RWPE2 (cell line): ENCODE measurements around the gene FAM114A1.

ENCODE experiments used
- ATAC-seq: fragments of 200-7000 bp; cut with Tn5 transposase; 3 replicates; pipeline ENCODE4 v1.9.1; 2021; ENCODE audit warnings: low read depth
- DNase-seq: peaks from one replicate; pipeline ENCODE4 v3.0.0-alpha.2; 2020; ENCODE audit warnings: low spot score
- H3K27ac ChIP-seq: fragments of 450-650 bp; 2 replicates; pipeline ENCODE4 v1.5.1; 2017; ENCODE audit warnings: mild to moderate bottlenecking; ENCODE audit not compliant: poor library complexity, severe bottlenecking
- H3K27me3 ChIP-seq: fragments of 250-450 bp; sonication (Bioruptor Pico); 2 replicates; pipeline ENCODE4 v1.5.1; 2021; ENCODE audit warnings: mild to moderate bottlenecking, moderate library complexity; ENCODE audit not compliant: insufficient read depth, poor library complexity, severe bottlenecking
- H3K36me3 ChIP-seq: fragments of 250-450 bp; sonication (Bioruptor Pico); 2 replicates; pipeline ENCODE4 v1.5.1; 2020; ENCODE audit warnings: low read depth, mild to moderate bottlenecking, moderate library complexity
- H3K4me1 ChIP-seq: fragments of 250-450 bp; sonication (Bioruptor Pico); 2 replicates; pipeline ENCODE4 v1.5.1; 2021; ENCODE audit warnings: mild to moderate bottlenecking, moderate library complexity; ENCODE audit not compliant: insufficient read depth, poor library complexity, severe bottlenecking
- H3K4me3 ChIP-seq: fragments of 250-450 bp; sonication (Bioruptor Pico); 2 replicates; pipeline ENCODE4 v1.5.1; 2021; ENCODE audit warnings: mild to moderate bottlenecking, moderate library complexity; ENCODE audit not compliant: severe bottlenecking
- H3K9me3 ChIP-seq: fragments of 250-450 bp; sonication (Bioruptor Pico); 2 replicates; pipeline ENCODE4 v1.5.1; 2021; ENCODE audit warnings: mild to moderate bottlenecking, moderate library complexity; ENCODE audit not compliant: severe bottlenecking
- CTCF ChIP-seq: fragments of 450-650 bp; IDR thresholded peaks from one replicate; pipeline ENCODE4 v1.5.1; 2017; ENCODE audit warnings: mild to moderate bottlenecking, moderate library complexity; ENCODE audit not compliant: poor library complexity, severe bottlenecking

The FAM114A1 gene

GRCh38 chr4:38976308-38976707 is 108.7 kb downstream of the FAM114A1 start:
- no peak for ATAC-seq
- no peak for TF ChIP-seq CTCF
- peaks cover 9% of the 10 kb centered on the region for H3K36me3 ChIP-seq
- DNase-seq: no peak
- no peak overlapping the region for H3K4me3 ChIP-seq
- H3K27me3 ChIP-seq: no peaks in the 10 kb centered on the region
- no peaks in the 10 kb centered on the region for H3K9me3 ChIP-seq
- no peaks in the 10 kb centered on the region for H3K4me1 ChIP-seq
- H3K27ac ChIP-seq: no peak overlapping the region

- DNase-seq (no peak), ATAC-seq (no peak)
- Histone ChIP-seq H3K9me3 (no peaks in the 10 kb centered on the region), H3K36me3 (peaks cover 19% of the 10 kb centered on the region), H3K27ac (no peak overlapping the region), H3K4me3 (no peak overlapping the region), H3K4me1 (no peaks in the 10 kb centered on the region), H3K27me3 (no peaks in the 10 kb centered on the region)
- no peak for TF ChIP-seq CTCF
Observed at GRCh38 chr4:38979081-38979480, 111.5 kb downstream of the FAM114A1 start.

GRCh38 chr4:38979511-38980230 is 112.1 kb downstream of the FAM114A1 start:
- H3K9me3 ChIP-seq: no peaks in the 10 kb centered on the region
- no peak for ATAC-seq
- TF ChIP-seq CTCF: no peak

GRCh38 chr4:38980903-38981676 is 113.5 kb downstream of the FAM114A1 start:
- Histone ChIP-seq H3K9me3 (no peaks in the 10 kb centered on the region), H3K36me3 (peaks cover 37% of the 10 kb centered on the region), H3K4me3 (no peak overlapping the region), H3K27ac (no peak overlapping the region), H3K4me1 (no peaks in the 10 kb centered on the region), H3K27me3 (no peaks in the 10 kb centered on the region)
- TF ChIP-seq CTCF: no peak
- DNase-seq: no peak
- ATAC-seq: no peak

More at GRCh38 chr4:38979511-38980230, 112.1 kb downstream of the FAM114A1 start:
- Histone ChIP-seq H3K4me1 (no peaks in the 10 kb centered on the region), H3K27me3 (no peaks in the 10 kb centered on the region), H3K4me3 (no peak overlapping the region), H3K36me3 (peaks cover 23% of the 10 kb centered on the region), H3K27ac (no peak overlapping the region)
- DNase-seq: no peak
